ENCODE data around the gene TMEM121. TPM values are rescaled to one million over a fixed set of nuclear protein-coding genes. Genes with fewer than 3 reads are reported as not detected.
A peak's percentile ranks its signal among the peaks of the same experiment; 100 is the strongest.

TMEM121 gene
- total RNA-seq, 2 donors from 2014 or later: 0.82 TPM

DNA sequence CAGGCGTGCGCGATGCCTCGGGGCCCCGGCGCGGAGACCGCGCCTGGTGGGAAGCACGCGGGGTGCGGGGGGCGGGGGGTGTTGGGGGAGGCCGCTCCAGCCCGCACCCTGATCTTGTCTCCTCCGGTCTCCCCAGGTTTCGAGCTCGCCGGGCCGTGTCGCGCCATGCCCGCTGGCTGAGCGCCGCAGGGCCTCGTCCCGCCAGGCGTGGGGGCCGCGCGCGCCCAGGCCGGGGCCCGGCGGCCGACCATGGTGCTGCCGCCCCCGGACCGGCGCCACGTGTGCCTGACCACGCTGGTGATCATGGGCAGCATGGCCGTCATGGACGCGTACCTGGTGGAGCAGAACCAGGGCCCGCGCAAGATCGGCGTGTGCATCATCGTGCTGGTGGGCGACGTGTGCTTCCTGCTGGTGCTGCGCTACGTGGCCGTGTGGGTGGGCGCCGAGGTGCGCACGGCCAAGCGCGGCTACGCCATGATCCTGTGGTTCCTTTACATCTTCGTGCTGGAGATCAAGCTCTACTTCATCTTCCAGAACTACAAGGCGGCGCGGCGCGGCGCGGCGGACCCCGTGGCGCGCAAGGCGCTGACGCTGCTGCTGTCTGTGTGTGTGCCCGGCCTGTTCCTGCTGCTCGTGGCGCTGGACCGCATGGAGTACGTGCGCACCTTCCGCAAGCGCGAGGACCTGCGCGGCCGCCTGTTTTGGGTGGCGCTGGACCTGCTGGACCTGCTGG, 2.4 kb downstream of the TMEM121 start:
- intact Hi-C loops (cut with DNase I): loop anchor here (5.0 to 10.0 kb wide), 4 partner anchors 36 to 324 kb away; partner anchors contain the start of gene TEDC1
- Histone ChIP-seq H3K9me3 (no peaks in the 10 kb centered on the region), H3K27ac (no peak overlapping the region), H3K9ac (ENCODE audit: low read depth in 2 of 2, low read length in 2 of 2) (peak overlapping the region in 1 of 2 donors; percentile 50), H3K4me1 (peaks cover 16% of the 10 kb centered on the region), H3K4me3 (peak overlapping the region; percentile 54), H3K27me3 (peaks cover 32% of the 10 kb centered on the region), H3K36me3 (no peaks in the 10 kb centered on the region)
- DNase-seq: no peak
- no peak for TF ChIP-seq CTCF (IDR thresholded peaks at IDR 0.05)

DNA sequence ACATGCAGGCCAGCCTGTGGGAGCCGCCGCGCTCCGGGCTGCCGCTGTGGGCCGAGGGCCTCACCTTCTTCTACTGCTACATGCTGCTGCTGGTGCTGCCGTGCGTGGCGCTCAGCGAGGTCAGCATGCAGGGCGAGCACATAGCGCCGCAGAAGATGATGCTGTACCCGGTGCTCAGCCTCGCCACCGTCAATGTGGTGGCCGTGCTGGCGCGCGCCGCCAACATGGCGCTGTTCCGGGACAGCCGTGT, 2.9 kb downstream of the TMEM121 start:
- peaks cover 32% of the 10 kb centered on the region for H3K27me3 ChIP-seq
- no peak overlapping the region for H3K9ac ChIP-seq (ENCODE audit: low read depth in 2 of 2, low read length in 2 of 2)
- H3K9me3 ChIP-seq: no peaks in the 10 kb centered on the region
- no peak for TF ChIP-seq CTCF (IDR thresholded peaks at IDR 0.05)
- peak overlapping the region; percentile 54 for H3K4me3 ChIP-seq
- H3K4me1 ChIP-seq: peaks cover 16% of the 10 kb centered on the region
- intact Hi-C loops (cut with DNase I): loop anchor here (5.0 to 10.0 kb wide), 4 partner anchors 37 to 324 kb away; partner anchors contain the start of gene TEDC1
- H3K36me3 ChIP-seq: no peaks in the 10 kb centered on the region
- no peak for DNase-seq
- no peak overlapping the region for H3K27ac ChIP-seq

DNA sequence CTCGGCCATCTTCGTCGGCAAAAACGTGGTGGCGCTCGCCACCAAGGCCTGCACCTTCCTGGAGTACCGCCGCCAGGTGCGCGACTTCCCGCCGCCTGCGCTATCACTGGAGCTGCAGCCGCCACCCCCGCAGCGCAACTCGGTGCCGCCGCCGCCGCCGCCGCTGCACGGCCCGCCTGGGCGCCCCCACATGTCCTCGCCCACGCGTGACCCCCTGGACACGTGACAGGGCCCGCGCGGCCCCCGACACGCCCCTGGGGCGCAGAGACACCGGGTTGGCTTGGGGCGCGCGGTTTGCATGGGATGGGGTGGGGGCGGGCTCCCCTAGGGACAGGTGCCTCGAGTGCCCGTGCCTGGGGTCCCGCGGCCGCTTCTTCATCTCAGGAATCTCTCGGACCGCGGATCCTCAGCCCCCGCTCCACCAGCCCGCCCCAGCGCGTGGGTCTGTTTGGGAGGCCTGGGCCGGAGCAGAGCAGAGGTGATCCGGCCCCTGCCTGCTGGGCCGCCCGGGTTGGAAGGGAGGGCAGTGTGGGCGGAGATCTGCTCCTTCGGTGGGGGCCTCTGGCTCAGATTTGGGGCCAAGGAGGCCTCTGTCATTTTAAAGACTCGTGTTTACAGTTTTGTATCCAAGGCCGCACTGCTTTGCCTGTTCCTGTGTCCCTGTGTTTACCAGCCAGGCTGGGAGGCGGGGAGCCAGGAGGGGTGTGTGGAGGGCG, 3.3 kb downstream of the TMEM121 start:
- no peak for TF ChIP-seq CTCF (IDR thresholded peaks at IDR 0.05)
- no peaks in the 10 kb centered on the region for H3K9me3 ChIP-seq
- no peak overlapping the region for H3K27ac ChIP-seq
- no peaks in the 10 kb centered on the region for H3K36me3 ChIP-seq
- no peak overlapping the region for H3K9ac ChIP-seq (ENCODE audit: low read depth in 2 of 2, low read length in 2 of 2)
- intact Hi-C loops (cut with DNase I): loop anchor here (5.0 to 10.0 kb wide), 4 partner anchors 37 to 325 kb away; partner anchors contain the start of gene TEDC1
- peaks cover 32% of the 10 kb centered on the region for H3K27me3 ChIP-seq
- peaks cover 16% of the 10 kb centered on the region for H3K4me1 ChIP-seq
- DNase-seq: no peak
- no peak overlapping the region for H3K4me3 ChIP-seq

- no peak for DNase-seq
- intact Hi-C loops (cut with DNase I): no loop called here
- no peaks in the 10 kb centered on the region for H3K9me3 ChIP-seq
- no peak for TF ChIP-seq CTCF (IDR thresholded peaks at IDR 0.05)
- H3K27ac ChIP-seq: no peak overlapping the region
- H3K36me3 ChIP-seq: no peaks in the 10 kb centered on the region
- peaks cover 32% of the 10 kb centered on the region for H3K27me3 ChIP-seq
- H3K9ac ChIP-seq (ENCODE audit: low read depth in 2 of 2, low read length in 2 of 2): no peak overlapping the region
- peaks cover 16% of the 10 kb centered on the region for H3K4me1 ChIP-seq
- no peak overlapping the region for H3K4me3 ChIP-seq
These were observed 4.1 kb downstream of the TMEM121 start for GRCh38 chr14:105530285-105531087.

DNA sequence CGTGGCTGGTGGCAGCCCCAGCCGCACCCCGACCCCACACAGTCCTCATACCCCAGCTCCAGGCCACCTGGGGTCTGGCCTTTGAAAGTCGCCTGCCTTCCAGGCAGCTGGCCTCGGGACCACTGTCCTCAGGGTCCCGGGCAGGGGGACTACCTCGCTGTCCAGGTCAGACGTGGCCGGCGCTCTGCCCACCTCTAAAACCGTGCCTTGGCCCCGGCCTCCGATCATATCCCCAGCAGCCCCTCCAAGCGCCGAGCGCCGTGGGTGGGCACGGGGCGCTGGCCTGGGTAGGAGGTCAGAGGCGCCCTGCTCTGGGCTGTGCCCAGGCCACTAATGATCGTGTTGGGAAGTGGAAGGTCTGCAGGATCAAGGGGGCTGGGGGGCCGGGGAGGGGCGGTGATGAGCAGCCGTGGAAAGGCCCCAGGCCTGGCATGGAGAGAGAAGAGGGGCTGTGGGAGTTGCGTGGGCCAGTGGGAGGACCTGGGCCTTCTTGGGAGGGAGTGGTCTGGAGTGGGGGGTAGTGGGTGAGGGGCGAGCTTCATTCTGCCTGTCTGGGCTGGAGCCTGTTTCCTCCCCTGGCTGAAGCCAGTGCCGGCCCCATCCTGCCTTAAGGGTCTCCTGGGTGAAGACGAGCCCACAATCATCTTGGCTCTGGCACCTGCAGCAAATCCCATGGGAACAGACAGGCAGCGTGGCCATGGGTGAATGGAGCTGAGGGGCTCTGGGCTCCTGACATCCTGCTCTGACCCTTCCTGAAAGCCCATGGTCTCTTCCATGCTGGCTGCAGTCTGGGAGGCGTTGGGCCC, 4.9 kb downstream of the TMEM121 start:
- Histone ChIP-seq H3K27ac (no peak overlapping the region), H3K4me3 (no peak overlapping the region), H3K36me3 (no peaks in the 10 kb centered on the region), H3K9me3 (no peaks in the 10 kb centered on the region), H3K4me1 (peaks cover 16% of the 10 kb centered on the region), H3K9ac (ENCODE audit: low read depth in 2 of 2, low read length in 2 of 2) (no peak overlapping the region), H3K27me3 (peaks cover 32% of the 10 kb centered on the region)
- TF ChIP-seq CTCF (IDR thresholded peaks at IDR 0.05): no peak
- intact Hi-C loops (cut with DNase I): no loop called here
- DNase-seq: no peak
